HG03520 (cell line): Measurements from ENCODE around the gene TTC9B.
"Not testable (repeated sequence)": the region's sequence is repeated elsewhere in the genome, so short reads cannot be mapped to it uniquely, and the experiment has no call there.

ENCODE experiments used
- ATAC-seq: cut with Tn5 transposase; IDR thresholded peaks from one replicate; pipeline ENCODE4 v1.9.1; 2021; ENCODE audit warnings: mild to moderate bottlenecking, moderate library complexity; ENCODE audit not compliant: unreplicated experiment

Gene TTC9B

GRCh38 chr19:40233811-40234389 is 15.7 kb upstream of the TTC9B start:
- no peak for ATAC-seq

GRCh38 chr19:40232949-40233810 is 15.0 kb upstream of the TTC9B start:
- no peak for ATAC-seq

GRCh38 chr19:40232479-40232878 is 14.3 kb upstream of the TTC9B start:
- ATAC-seq, result no peak

- ATAC-seq, result no peak
These were observed 13.6 kb upstream of the TTC9B start for GRCh38 chr19:40231544-40232424.

- no peak for ATAC-seq
These were observed 12.9 kb upstream of the TTC9B start for GRCh38 chr19:40231057-40231456.

- ATAC-seq, result no peak
These were observed 11.8 kb upstream of the TTC9B start for GRCh38 chr19:40229926-40230417.

- no peak for ATAC-seq
These were observed 11.3 kb upstream of the TTC9B start for GRCh38 chr19:40229484-40229883.

- ATAC-seq, result no peak
These were observed 10.7 kb upstream of the TTC9B start for GRCh38 chr19:40228863-40229262.

- no peak for ATAC-seq
These were observed 10.2 kb upstream of the TTC9B start for GRCh38 chr19:40228346-40228745.

- no peak for ATAC-seq
These were observed 7.5 kb upstream of the TTC9B start for GRCh38 chr19:40225440-40226305.

GRCh38 chr19:40224342-40225150 is 6.4 kb upstream of the TTC9B start:
- no peak for ATAC-seq

- ATAC-seq, result no peak
These were observed 5.1 kb upstream of the TTC9B start for GRCh38 chr19:40223135-40223822.

- ATAC-seq, result no peak
These were observed 3.9 kb upstream of the TTC9B start for GRCh38 chr19:40221858-40222619.

GRCh38 chr19:40220674-40221073 is 2.5 kb upstream of the TTC9B start:
- ATAC-seq, result no peak

- ATAC-seq, result no peak
These were observed 1.6 kb upstream of the TTC9B start for GRCh38 chr19:40219721-40220276.

- not testable (repeated sequence) for ATAC-seq
These were observed 845 bp upstream of the TTC9B start for GRCh38 chr19:40219029-40219428.

- no peak for ATAC-seq
These were observed 965 bp downstream of the TTC9B start for GRCh38 chr19:40217027-40217810.
